Measurements from ENCODE around the gene CREB3L2. TPM values are rescaled to one million over a fixed set of nuclear protein-coding genes. Genes with fewer than 3 reads are reported as not detected.

The CREB3L2 gene
- total and polyA plus RNA-seq, 2 of the 8 experiments (the other 6 are each of a cell fraction or from before 2014, with no cell fraction given), result 14.4 to 48.3 TPM

GRCh38 chr7:138004936-138005335 is 3.0 kb upstream of the CREB3L2 start:
- DNase-seq (ENCODE audit: low read depth in 1 of 2, low spot score in 2 of 2), result no peak
- H4K8ac ChIP-seq (ENCODE audit: extremely low read depth, insufficient read depth, low read length), result no peak overlapping the region
- no peak overlapping the region for H2BK20ac ChIP-seq (ENCODE audit: low read length)
- H4K91ac ChIP-seq (replicated peaks; ENCODE audit: insufficient read length, low read length), result no peak overlapping the region
- no peak overlapping the region for H3K23ac ChIP-seq (ENCODE audit: insufficient read length)
- no peak overlapping the region for H2AK5ac ChIP-seq (ENCODE audit: low read depth, low read length)
- H2BK15ac ChIP-seq (ENCODE audit: low read length), result no peak overlapping the region
- no peak overlapping the region for H2BK5ac ChIP-seq (ENCODE audit: low read depth, low read length)
- 89% methylated on average over 4 of the region's 4 CpGs; no CpG with 5 or more reads in 1 of the 2 experiments for WGBS, 2 experiments (ENCODE audit: extremely low coverage in 1 of 2, insufficient coverage in 1 of 2, insufficient read length in 1 of 2, insufficient replicate concordance in 2 of 2, low coverage in 1 of 2, low lambda C conversion rate in 2 of 2, missing lambda C conversion rate in 1 of 2)
- ChIA-PET CTCF (ENCODE audit: partially characterized antibody) (interaction anchor here (0.9 to 14.1 kb wide), 3 partner anchors 12 to 166 kb away, joined by 3 to 167 read pairs (median 36); no protein-coding TSS in a partner anchor), POLR2A (ENCODE audit: partially characterized antibody) (no interaction called here)
- H3K14ac ChIP-seq (ENCODE audit: insufficient read length), result no peak overlapping the region
- no peak overlapping the region for H3K18ac ChIP-seq (ENCODE audit: extremely low read depth, low read length)
- H3K4ac ChIP-seq (replicated peaks; ENCODE audit: insufficient read length, low read depth, low read length), result no peak overlapping the region
- H3K27ac ChIP-seq (ENCODE audit: low read depth, low read length), result no peak overlapping the region
- no peak overlapping the region for H2BK120ac ChIP-seq (replicated peaks; ENCODE audit: low read depth, low read length)
- no peak overlapping the region for H3K56ac ChIP-seq (replicated peaks; ENCODE audit: insufficient read length, low read depth, low read length)
- no peak overlapping the region for H2BK12ac ChIP-seq (ENCODE audit: low read depth, low read length)
- H3K23me2 ChIP-seq (ENCODE audit: low read depth, low read length), result peaks cover 8% of the 10 kb centered on the region
- peaks cover 0 to 4% of the 10 kb centered on the region in 2 experiments for H4K20me1 ChIP-seq (replicated peaks in 1 of 2; ENCODE audit: control insufficient read depth in 1 of 2, insufficient read depth in 2 of 2, low read length in 2 of 2)
- H4K5ac ChIP-seq (ENCODE audit: insufficient read length, low read depth, low read length), result no peak overlapping the region
- H3K9ac ChIP-seq (replicated peaks in 1 of 4; ENCODE audit: extremely low read depth in 1 of 4, low read depth in 3 of 4, low read length in 3 of 4), result no peak overlapping the region
- peaks cover 0 to 5% (median 3%) of the 10 kb centered on the region in 4 experiments; a peak in 5 of 7 replicates for H3K4me1 ChIP-seq (replicated peaks in 1 of 4; ENCODE audit: control insufficient read depth in 3 of 4, insufficient read depth in 4 of 4, low read length in 3 of 4)
- H3K4me2 ChIP-seq (ENCODE audit: insufficient read depth in 1 of 2, low read depth in 2 of 2, low read length in 2 of 2), result no peak overlapping the region
- 0 out of 2 replicates have a peak overlapping the region, but pooled peaks have one; percentile 8 for H2AFZ ChIP-seq (ENCODE audit: low read length)
- H3K79me1 ChIP-seq (ENCODE audit: low read depth, low read length), result no peaks in the 10 kb centered on the region
- FAIRE-seq, result no peak
- H3K9me3 ChIP-seq (ENCODE audit: insufficient read depth in 2 of 2, low read depth in 1 of 2, low read length in 1 of 2), result no peaks in the 10 kb centered on the region
- no peaks in the 10 kb centered on the region for H3K36me3 ChIP-seq (ENCODE audit: control insufficient read depth in 2 of 4, insufficient read depth in 4 of 4, low read length in 3 of 4)
- no peaks in the 10 kb centered on the region for H3K27me3 ChIP-seq (replicated peaks in 1 of 4; ENCODE audit: control insufficient read depth in 3 of 4, extremely low read depth in 1 of 4, insufficient read depth in 3 of 4, low read length in 3 of 4)
- H3K4me3 ChIP-seq (ENCODE audit: extremely low read depth in 1 of 4, insufficient read depth in 2 of 4, low read depth in 3 of 4, low read length in 4 of 4), result no peak overlapping the region
- peaks cover 5 to 16% of the 10 kb centered on the region in 2 experiments for H3K79me2 ChIP-seq (ENCODE audit: control insufficient read depth in 1 of 2, insufficient read depth in 2 of 2, low read length in 2 of 2)
- TF ChIP-seq CREB1 (IDR thresholded peaks at IDR 0.05) (no peak), CBX5 (IDR thresholded peaks at IDR 0.05; ENCODE audit: low read depth, low read length) (no peak), HDAC6 (IDR thresholded peaks at IDR 0.05; ENCODE audit: low read depth, low read length) (no peak)
